H9 (cell line): ENCODE measurements around the gene RPS16. TPM values are rescaled to one million over a fixed set of nuclear protein-coding genes. Genes with fewer than 3 reads are reported as not detected.
A peak's percentile ranks its signal among the peaks of the same experiment; 100 is the strongest.

Experiments used
- DNase-seq: peaks from one replicate; pipeline ENCODE4 v3.0.0-alpha.2; 2017
- H2AFZ ChIP-seq: one replicate; pipeline ENCODE4 v1.6.1; 2013; ENCODE audit warnings: mild to moderate bottlenecking, low read length, control low read depth, moderate library complexity
- H2AK5ac ChIP-seq: 2 replicates; pipeline ENCODE4 v1.6.1; 2013; ENCODE audit warnings: low read length, control low read depth, mixed read lengths; ENCODE audit not compliant: insufficient read length
- H2BK120ac ChIP-seq: one replicate; pipeline ENCODE4 v1.6.1; 2013; ENCODE audit warnings: low read depth, mild to moderate bottlenecking, low read length, control low read depth, inconsistent platforms; ENCODE audit not compliant: poor library complexity, severe bottlenecking
- H2BK12ac ChIP-seq: 2 replicates; pipeline ENCODE4 v1.6.1; 2013; ENCODE audit warnings: low read length, control low read depth, mixed read lengths, low read depth; ENCODE audit not compliant: insufficient read length
- H2BK15ac ChIP-seq: 2 replicates; pipeline ENCODE4 v1.6.1; 2013; ENCODE audit warnings: low read depth, low read length, control low read depth
- H2BK20ac ChIP-seq: one replicate; pipeline ENCODE4 v1.6.1; 2013; ENCODE audit warnings: low read depth, mild to moderate bottlenecking, low read length, control low read depth, inconsistent platforms; ENCODE audit not compliant: poor library complexity, severe bottlenecking
- H2BK5ac ChIP-seq: 2 replicates; pipeline ENCODE4 v1.6.1; 2013; ENCODE audit warnings: low read length, control low read depth, mixed read lengths; ENCODE audit not compliant: insufficient read length
- H3K14ac ChIP-seq: 2 replicates; pipeline ENCODE4 v1.6.1; 2013; ENCODE audit warnings: low read length, control low read depth; ENCODE audit not compliant: insufficient read depth
- H3K18ac ChIP-seq: 2 replicates; pipeline ENCODE4 v1.6.1; 2013; ENCODE audit warnings: low read depth, mild to moderate bottlenecking, mixed read lengths, low read length, control low read depth; ENCODE audit not compliant: insufficient read length
- H3K23ac ChIP-seq: 2 replicates; pipeline ENCODE4 v1.6.1; 2013; ENCODE audit warnings: low read length, control low read depth, mixed read lengths, low read depth; ENCODE audit not compliant: insufficient read length
- H3K23me2 ChIP-seq: 2 replicates; pipeline ENCODE4 v1.6.1; 2013; ENCODE audit warnings: low read depth, mild to moderate bottlenecking, mixed read lengths, low read length, control low read depth; ENCODE audit not compliant: insufficient read length, poor library complexity, severe bottlenecking
- H3K27ac ChIP-seq: 2 replicates; pipeline ENCODE4 v1.5.1; 2013; ENCODE audit warnings: low read length, control low read depth, mixed read lengths, low read depth; ENCODE audit not compliant: insufficient read length
- H3K27me3 ChIP-seq: 2 replicates; pipeline ENCODE4 v1.6.1; 2013; ENCODE audit warnings: low read length, control low read depth, inconsistent platforms; ENCODE audit not compliant: insufficient read depth
- H3K4ac ChIP-seq: 2 replicates; pipeline ENCODE4 v1.6.1; 2013; ENCODE audit warnings: low read depth, mild to moderate bottlenecking, control low read depth, inconsistent platforms, low read length, moderate library complexity
- H3K4me1 ChIP-seq: 2 replicates; pipeline ENCODE4 v1.6.1; 2013; ENCODE audit warnings: low read length, control low read depth, inconsistent platforms; ENCODE audit not compliant: insufficient read depth
- H3K4me2 ChIP-seq: 2 replicates; pipeline ENCODE4 v1.6.1; 2013; ENCODE audit warnings: low read length, control low read depth, mixed read lengths; ENCODE audit not compliant: insufficient read length, insufficient read depth
- H3K56ac ChIP-seq: 2 replicates; pipeline ENCODE4 v1.6.1; 2013; ENCODE audit warnings: low read depth, mild to moderate bottlenecking, mixed read lengths, low read length, control low read depth; ENCODE audit not compliant: insufficient read length
- H3K79me1 ChIP-seq: 2 replicates; pipeline ENCODE4 v1.6.1; 2013; ENCODE audit warnings: low read depth, mild to moderate bottlenecking, moderate library complexity, low read length, control low read depth, inconsistent platforms; ENCODE audit not compliant: insufficient read depth, poor library complexity, severe bottlenecking
- H3K79me2 ChIP-seq: 2 replicates; pipeline ENCODE4 v1.6.1; 2013; ENCODE audit warnings: low read length, control low read depth, inconsistent platforms; ENCODE audit not compliant: insufficient read depth
- H3K9ac ChIP-seq: 2 replicates; pipeline ENCODE4 v1.6.1; 2013; ENCODE audit warnings: low read length, control low read depth, mixed read lengths; ENCODE audit not compliant: insufficient read length; ENCODE audit errors: extremely low read depth
- H3K9me3 ChIP-seq: one replicate; pipeline ENCODE4 v1.6.1; 2013; ENCODE audit warnings: low read depth, low read length, inconsistent platforms; ENCODE audit not compliant: control insufficient read depth
- H3T11ph ChIP-seq: one replicate; pipeline ENCODE4 v1.6.1; 2013; ENCODE audit warnings: mild to moderate bottlenecking, low read length, control low read depth, inconsistent platforms
- H4K20me1 ChIP-seq: one replicate; pipeline ENCODE4 v1.6.1; 2013; ENCODE audit not compliant: control insufficient read depth, insufficient read length, insufficient read depth
- H4K5ac ChIP-seq: 2 replicates; pipeline ENCODE4 v1.6.1; 2013; ENCODE audit warnings: low read depth, mild to moderate bottlenecking, mixed read lengths, low read length, control low read depth; ENCODE audit not compliant: insufficient read length
- H4K8ac ChIP-seq: replicated peaks from 2 replicates; pipeline ENCODE4 v1.6.1; 2013; ENCODE audit warnings: low read length, control low read depth, mixed read lengths, low read depth; ENCODE audit not compliant: insufficient read length
- H4K91ac ChIP-seq: 2 replicates; pipeline ENCODE4 v1.6.1; 2013; ENCODE audit warnings: low read depth, mild to moderate bottlenecking, moderate library complexity, mixed read lengths, low read length, control low read depth; ENCODE audit not compliant: insufficient read length
- H3K27ac Mint-ChIP-seq, 3 experiments: 2 replicates in 2 of 3; 3 replicates in 1 of 3; pipeline ENCODE4 v1.8.0; 2020 to 2021; ENCODE audit warnings: mixed read lengths in 3 of 3, mild to moderate bottlenecking in 1 of 3, moderate library complexity in 1 of 3
- H3K27me3 Mint-ChIP-seq: 2 replicates; pipeline ENCODE4 v1.8.0; 2021; ENCODE audit warnings: low read depth, mild to moderate bottlenecking, moderate library complexity, mixed read lengths
- H3K36me3 Mint-ChIP-seq, 3 experiments: 2 replicates in 2 of 3; 3 replicates in 1 of 3; pipeline ENCODE4 v1.8.0; 2020 to 2021; ENCODE audit warnings: low read depth in 3 of 3, mixed read lengths in 3 of 3; ENCODE audit not compliant: insufficient read depth in 1 of 3
- H3K4me1 Mint-ChIP-seq, 2 experiments: 2 replicates each; pipeline ENCODE4 v1.8.0; 2020; ENCODE audit warnings: mixed read lengths in 2 of 2
- H3K4me3 Mint-ChIP-seq, 2 experiments: 2 replicates in 1 of 2; 3 replicates in 1 of 2; pipeline ENCODE4 v1.8.0; 2020 to 2021; ENCODE audit warnings: mild to moderate bottlenecking in 2 of 2, mixed read lengths in 2 of 2, moderate library complexity in 1 of 2
- H3K9me3 Mint-ChIP-seq, 2 experiments: 2 replicates in 1 of 2; 3 replicates in 1 of 2; pipeline ENCODE4 v1.8.0; 2020; ENCODE audit warnings: mild to moderate bottlenecking in 2 of 2, mixed read lengths in 2 of 2, moderate library complexity in 1 of 2
- CTCF ChIP-seq: fragments of 200-600 bp; sonication (generic); conservative IDR thresholded peaks from 3 replicates; pipeline ENCODE4 v1.8.0; 2021; ENCODE audit warnings: antibody characterized with exemption, mild to moderate bottlenecking
- WGBS: extraction: QIAGEN DNeasy Blood & Tissue Kit; methylation state at CpG from one replicate; pipeline ENCODE4 v1.1.7; 2013; ENCODE audit warnings: missing lambda C conversion rate, low lambda C conversion rate, mixed read lengths; ENCODE audit not compliant: insufficient read length; ENCODE audit errors: extremely low coverage; 5-methylcytosine and 5-hydroxymethylcytosine counted together
- total RNA-seq: library from RNA; stranded (reverse); gene quantifications from 2 replicates; pipeline ENCODE4 v1.2.1, GENCODE V29; 2021

RPS16 gene
- total RNA-seq, 1 experiment from 2014 or later = 2,711 TPM

DNA sequence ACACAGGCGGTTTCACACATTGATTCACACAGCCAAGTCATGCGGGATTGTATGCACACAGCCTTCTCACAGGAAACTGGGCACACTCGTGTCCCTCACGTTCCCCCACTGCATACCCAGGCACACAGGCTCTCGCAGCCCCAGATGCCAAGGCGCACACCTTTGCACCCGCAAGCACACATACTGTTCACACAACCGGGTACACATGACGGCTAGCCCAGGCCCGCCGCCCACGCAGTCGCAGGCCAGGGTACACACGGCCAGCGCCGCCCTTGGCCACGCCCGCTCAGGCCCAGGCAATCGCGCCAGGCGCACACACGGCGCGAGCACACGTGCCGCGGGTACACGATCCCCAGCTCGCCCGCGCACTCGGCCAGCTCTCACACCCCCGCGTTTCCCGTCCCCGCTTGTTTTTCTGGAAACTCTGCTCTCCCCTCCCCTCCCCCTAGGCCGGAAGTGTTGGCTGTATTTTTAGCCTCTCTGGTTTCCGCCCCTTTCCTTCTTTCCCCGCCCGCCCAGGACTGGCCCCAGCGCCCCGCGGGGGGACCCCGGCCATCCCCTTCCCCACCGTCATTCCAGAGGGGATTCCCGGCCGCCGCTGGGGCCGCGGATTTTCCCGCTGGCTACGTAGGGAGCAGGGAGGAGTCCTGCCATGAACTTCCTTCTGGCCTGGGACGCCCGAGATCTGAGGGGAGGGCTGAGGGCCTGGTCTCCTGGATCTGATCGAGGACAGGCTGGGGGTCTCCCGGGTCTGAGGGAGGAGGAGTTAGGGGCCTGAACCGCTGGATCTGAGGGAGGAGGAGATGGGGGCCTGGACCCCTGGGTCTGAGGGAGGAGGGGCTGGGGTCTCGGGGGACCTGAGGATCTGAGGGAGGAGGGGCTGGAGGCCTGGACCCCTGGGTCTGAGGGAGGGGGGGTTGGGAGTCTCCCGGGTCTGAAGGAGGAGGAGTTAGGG is 33.1 kb downstream of the RPS16 start:
- H3K79me2 ChIP-seq = peaks cover 1% of the 10 kb centered on the region; the same call in 1 of the 2 replicates
- peak overlapping the region; percentile 97 for H2BK120ac ChIP-seq
- no peaks in the 10 kb centered on the region for H3K9me3 ChIP-seq
- H3K36me3 Mint-ChIP-seq = peaks cover 0 to 10% (median 6%) of the 10 kb centered on the region in 3 experiments; a peak in 6 of 7 replicates
- H3K27me3 ChIP-seq = no peaks in the 10 kb centered on the region
- peak overlapping the region; percentile 99 to 100 (median 100) for H3K27ac Mint-ChIP-seq
- peak overlapping the region; percentile 80 for H3K9ac ChIP-seq
- no peak overlapping the region for H2BK20ac ChIP-seq
- H3K27ac ChIP-seq = peak overlapping the region; percentile 42
- no peak overlapping the region for H4K8ac ChIP-seq
- no peak overlapping the region for H3T11ph ChIP-seq
- H3K4me1 ChIP-seq = peaks cover 6% of the 10 kb centered on the region; the same call in 1 of the 2 replicates
- peak overlapping the region; percentile 74 for H3K18ac ChIP-seq
- no peaks in the 10 kb centered on the region; a peak in 1 of 5 replicates for H3K9me3 Mint-ChIP-seq
- peak overlapping the region; percentile 18 for H2BK12ac ChIP-seq
- peaks cover 29 to 44% of the 10 kb centered on the region in 2 experiments for H3K4me1 Mint-ChIP-seq
- H2AK5ac ChIP-seq = no peak overlapping the region
- H3K4me3 Mint-ChIP-seq = peak overlapping the region; percentile 87 to 95
- no peak overlapping the region for H3K56ac ChIP-seq
- peaks cover 21% of the 10 kb centered on the region for H3K23me2 ChIP-seq
- no peaks in the 10 kb centered on the region for H3K79me1 ChIP-seq
- H3K23ac ChIP-seq = peak overlapping the region; percentile 1
- TF ChIP-seq CTCF = no peak
- H4K20me1 ChIP-seq = no peaks in the 10 kb centered on the region
- no peak overlapping the region for H2BK5ac ChIP-seq
- H4K5ac ChIP-seq = peak overlapping the region; percentile 43
- no CpG with 5 or more reads among the region's 59 CpGs for WGBS
- no peak overlapping the region; the same call in 1 of the 2 replicates for H3K4ac ChIP-seq
- peak overlapping the region; percentile 60 for H3K4me2 ChIP-seq
- H3K14ac ChIP-seq = peak overlapping the region; percentile 94
- DNase-seq = peak; percentile 91
- H4K91ac ChIP-seq = peak overlapping the region; percentile 25
- peak overlapping the region; percentile 27; the same call in 1 of the 2 replicates for H2BK15ac ChIP-seq
- H3K27me3 Mint-ChIP-seq = no peaks in the 10 kb centered on the region; the same call in 1 of the 2 replicates
- no peak overlapping the region for H2AFZ ChIP-seq
